H9 (cell line): ENCODE measurements around the gene KDM4F. TPM values are rescaled to one million over a fixed set of nuclear protein-coding genes. Genes with fewer than 3 reads are reported as not detected.

Source experiments
- DNase-seq: peaks from one replicate; pipeline ENCODE4 v3.0.0-alpha.2; 2017
- H2AFZ ChIP-seq: one replicate; pipeline ENCODE4 v1.6.1; 2013; ENCODE audit warnings: mild to moderate bottlenecking, low read length, control low read depth, moderate library complexity
- H2AK5ac ChIP-seq: 2 replicates; pipeline ENCODE4 v1.6.1; 2013; ENCODE audit warnings: low read length, control low read depth, mixed read lengths; ENCODE audit not compliant: insufficient read length
- H2BK120ac ChIP-seq: one replicate; pipeline ENCODE4 v1.6.1; 2013; ENCODE audit warnings: low read depth, mild to moderate bottlenecking, low read length, control low read depth, inconsistent platforms; ENCODE audit not compliant: poor library complexity, severe bottlenecking
- H2BK12ac ChIP-seq: 2 replicates; pipeline ENCODE4 v1.6.1; 2013; ENCODE audit warnings: low read length, control low read depth, mixed read lengths, low read depth; ENCODE audit not compliant: insufficient read length
- H2BK15ac ChIP-seq: 2 replicates; pipeline ENCODE4 v1.6.1; 2013; ENCODE audit warnings: low read depth, low read length, control low read depth
- H2BK20ac ChIP-seq: one replicate; pipeline ENCODE4 v1.6.1; 2013; ENCODE audit warnings: low read depth, mild to moderate bottlenecking, low read length, control low read depth, inconsistent platforms; ENCODE audit not compliant: poor library complexity, severe bottlenecking
- H2BK5ac ChIP-seq: 2 replicates; pipeline ENCODE4 v1.6.1; 2013; ENCODE audit warnings: low read length, control low read depth, mixed read lengths; ENCODE audit not compliant: insufficient read length
- H3K14ac ChIP-seq: 2 replicates; pipeline ENCODE4 v1.6.1; 2013; ENCODE audit warnings: low read length, control low read depth; ENCODE audit not compliant: insufficient read depth
- H3K18ac ChIP-seq: 2 replicates; pipeline ENCODE4 v1.6.1; 2013; ENCODE audit warnings: low read depth, mild to moderate bottlenecking, mixed read lengths, low read length, control low read depth; ENCODE audit not compliant: insufficient read length
- H3K23ac ChIP-seq: 2 replicates; pipeline ENCODE4 v1.6.1; 2013; ENCODE audit warnings: low read length, control low read depth, mixed read lengths, low read depth; ENCODE audit not compliant: insufficient read length
- H3K23me2 ChIP-seq: 2 replicates; pipeline ENCODE4 v1.6.1; 2013; ENCODE audit warnings: low read depth, mild to moderate bottlenecking, mixed read lengths, low read length, control low read depth; ENCODE audit not compliant: insufficient read length, poor library complexity, severe bottlenecking
- H3K27ac ChIP-seq: 2 replicates; pipeline ENCODE4 v1.5.1; 2013; ENCODE audit warnings: low read length, control low read depth, mixed read lengths, low read depth; ENCODE audit not compliant: insufficient read length
- H3K27me3 ChIP-seq: 2 replicates; pipeline ENCODE4 v1.6.1; 2013; ENCODE audit warnings: low read length, control low read depth, inconsistent platforms; ENCODE audit not compliant: insufficient read depth
- H3K4ac ChIP-seq: 2 replicates; pipeline ENCODE4 v1.6.1; 2013; ENCODE audit warnings: low read depth, mild to moderate bottlenecking, control low read depth, inconsistent platforms, low read length, moderate library complexity
- H3K4me1 ChIP-seq: 2 replicates; pipeline ENCODE4 v1.6.1; 2013; ENCODE audit warnings: low read length, control low read depth, inconsistent platforms; ENCODE audit not compliant: insufficient read depth
- H3K4me2 ChIP-seq: 2 replicates; pipeline ENCODE4 v1.6.1; 2013; ENCODE audit warnings: low read length, control low read depth, mixed read lengths; ENCODE audit not compliant: insufficient read length, insufficient read depth
- H3K56ac ChIP-seq: 2 replicates; pipeline ENCODE4 v1.6.1; 2013; ENCODE audit warnings: low read depth, mild to moderate bottlenecking, mixed read lengths, low read length, control low read depth; ENCODE audit not compliant: insufficient read length
- H3K79me1 ChIP-seq: 2 replicates; pipeline ENCODE4 v1.6.1; 2013; ENCODE audit warnings: low read depth, mild to moderate bottlenecking, moderate library complexity, low read length, control low read depth, inconsistent platforms; ENCODE audit not compliant: insufficient read depth, poor library complexity, severe bottlenecking
- H3K79me2 ChIP-seq: 2 replicates; pipeline ENCODE4 v1.6.1; 2013; ENCODE audit warnings: low read length, control low read depth, inconsistent platforms; ENCODE audit not compliant: insufficient read depth
- H3K9ac ChIP-seq: 2 replicates; pipeline ENCODE4 v1.6.1; 2013; ENCODE audit warnings: low read length, control low read depth, mixed read lengths; ENCODE audit not compliant: insufficient read length; ENCODE audit errors: extremely low read depth
- H3K9me3 ChIP-seq: one replicate; pipeline ENCODE4 v1.6.1; 2013; ENCODE audit warnings: low read depth, low read length, inconsistent platforms; ENCODE audit not compliant: control insufficient read depth
- H3T11ph ChIP-seq: one replicate; pipeline ENCODE4 v1.6.1; 2013; ENCODE audit warnings: mild to moderate bottlenecking, low read length, control low read depth, inconsistent platforms
- H4K20me1 ChIP-seq: one replicate; pipeline ENCODE4 v1.6.1; 2013; ENCODE audit not compliant: control insufficient read depth, insufficient read length, insufficient read depth
- H4K5ac ChIP-seq: 2 replicates; pipeline ENCODE4 v1.6.1; 2013; ENCODE audit warnings: low read depth, mild to moderate bottlenecking, mixed read lengths, low read length, control low read depth; ENCODE audit not compliant: insufficient read length
- H4K8ac ChIP-seq: replicated peaks from 2 replicates; pipeline ENCODE4 v1.6.1; 2013; ENCODE audit warnings: low read length, control low read depth, mixed read lengths, low read depth; ENCODE audit not compliant: insufficient read length
- H4K91ac ChIP-seq: 2 replicates; pipeline ENCODE4 v1.6.1; 2013; ENCODE audit warnings: low read depth, mild to moderate bottlenecking, moderate library complexity, mixed read lengths, low read length, control low read depth; ENCODE audit not compliant: insufficient read length
- H3K27ac Mint-ChIP-seq, 3 experiments: 2 replicates in 2 of 3; 3 replicates in 1 of 3; pipeline ENCODE4 v1.8.0; 2020 to 2021; ENCODE audit warnings: mixed read lengths in 3 of 3, mild to moderate bottlenecking in 1 of 3, moderate library complexity in 1 of 3
- H3K27me3 Mint-ChIP-seq: 2 replicates; pipeline ENCODE4 v1.8.0; 2021; ENCODE audit warnings: low read depth, mild to moderate bottlenecking, moderate library complexity, mixed read lengths
- H3K36me3 Mint-ChIP-seq, 3 experiments: 2 replicates in 2 of 3; 3 replicates in 1 of 3; pipeline ENCODE4 v1.8.0; 2020 to 2021; ENCODE audit warnings: low read depth in 3 of 3, mixed read lengths in 3 of 3; ENCODE audit not compliant: insufficient read depth in 1 of 3
- H3K4me1 Mint-ChIP-seq, 2 experiments: 2 replicates each; pipeline ENCODE4 v1.8.0; 2020; ENCODE audit warnings: mixed read lengths in 2 of 2
- H3K4me3 Mint-ChIP-seq, 2 experiments: 2 replicates in 1 of 2; 3 replicates in 1 of 2; pipeline ENCODE4 v1.8.0; 2020 to 2021; ENCODE audit warnings: mild to moderate bottlenecking in 2 of 2, mixed read lengths in 2 of 2, moderate library complexity in 1 of 2
- H3K9me3 Mint-ChIP-seq, 2 experiments: 2 replicates in 1 of 2; 3 replicates in 1 of 2; pipeline ENCODE4 v1.8.0; 2020; ENCODE audit warnings: mild to moderate bottlenecking in 2 of 2, mixed read lengths in 2 of 2, moderate library complexity in 1 of 2
- WGBS: extraction: QIAGEN DNeasy Blood & Tissue Kit; methylation state at CpG from one replicate; pipeline ENCODE4 v1.1.7; 2013; ENCODE audit warnings: missing lambda C conversion rate, low lambda C conversion rate, mixed read lengths; ENCODE audit not compliant: insufficient read length; ENCODE audit errors: extremely low coverage; 5-methylcytosine and 5-hydroxymethylcytosine counted together
- total RNA-seq: library from RNA; stranded (reverse); gene quantifications from 2 replicates; pipeline ENCODE4 v1.2.1, GENCODE V29; 2021
- TF ChIP-seq, protein P1 (sequence below): fragments of 200-600 bp; sonication (generic); conservative IDR thresholded peaks from 3 replicates; pipeline ENCODE4 v1.8.0; 2021; ENCODE audit warnings: antibody characterized with exemption, mild to moderate bottlenecking

The KDM4F gene
- total RNA-seq, 1 experiment from 2014 or later = not detected

DNA sequence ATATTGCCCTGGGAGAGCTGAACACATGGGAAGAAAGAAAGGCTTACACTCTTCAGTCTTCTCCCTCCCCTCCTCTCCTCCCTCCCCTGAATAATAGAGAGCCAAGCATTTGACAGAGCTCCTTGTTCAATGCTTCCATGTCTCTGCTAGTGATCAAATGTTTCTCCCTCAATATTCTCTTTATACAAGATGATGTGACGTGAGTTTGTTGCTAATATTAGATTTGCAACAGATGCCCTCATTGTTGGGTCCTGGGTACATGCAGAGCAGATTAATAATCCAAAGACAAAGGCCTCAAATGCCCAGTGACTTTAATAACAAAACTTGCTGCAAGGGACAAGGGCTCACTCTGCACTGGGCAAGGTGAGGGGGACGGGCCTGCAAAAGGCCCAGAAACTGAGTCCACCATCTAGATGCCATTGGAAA is 33.4 kb downstream of the KDM4F start:
- H4K91ac ChIP-seq = no peak overlapping the region
- H3K36me3 Mint-ChIP-seq = no peaks in the 10 kb centered on the region
- H3K27me3 ChIP-seq = no peaks in the 10 kb centered on the region
- no peaks in the 10 kb centered on the region for H3K79me1 ChIP-seq
- H4K5ac ChIP-seq = no peak overlapping the region
- no peaks in the 10 kb centered on the region for H3K9me3 ChIP-seq
- H3K4me1 ChIP-seq = peaks cover 3% of the 10 kb centered on the region; the same call in 1 of the 2 replicates
- H3K14ac ChIP-seq = no peak overlapping the region
- peaks cover 27% of the 10 kb centered on the region for H3K27me3 Mint-ChIP-seq
- H3K18ac ChIP-seq = no peak overlapping the region
- no peak overlapping the region for H3K4me3 Mint-ChIP-seq
- H3K23ac ChIP-seq = no peak overlapping the region
- no peak overlapping the region for H3K4ac ChIP-seq
- DNase-seq = no peak
- no peak overlapping the region for H3K27ac ChIP-seq
- H2BK20ac ChIP-seq = no peak overlapping the region
- no CpG with 5 or more reads among the region's 2 CpGs for WGBS
- H3K9ac ChIP-seq = no peak overlapping the region
- H4K8ac ChIP-seq = no peak overlapping the region
- H3K9me3 Mint-ChIP-seq = no peaks in the 10 kb centered on the region
- peaks cover 6 to 8% of the 10 kb centered on the region in 2 experiments for H3K4me1 Mint-ChIP-seq
- H3K56ac ChIP-seq = no peak overlapping the region
- H2AFZ ChIP-seq = no peak overlapping the region
- no peaks in the 10 kb centered on the region for H3K23me2 ChIP-seq
- H2BK120ac ChIP-seq = no peak overlapping the region
- TF ChIP-seq, protein P1, sequence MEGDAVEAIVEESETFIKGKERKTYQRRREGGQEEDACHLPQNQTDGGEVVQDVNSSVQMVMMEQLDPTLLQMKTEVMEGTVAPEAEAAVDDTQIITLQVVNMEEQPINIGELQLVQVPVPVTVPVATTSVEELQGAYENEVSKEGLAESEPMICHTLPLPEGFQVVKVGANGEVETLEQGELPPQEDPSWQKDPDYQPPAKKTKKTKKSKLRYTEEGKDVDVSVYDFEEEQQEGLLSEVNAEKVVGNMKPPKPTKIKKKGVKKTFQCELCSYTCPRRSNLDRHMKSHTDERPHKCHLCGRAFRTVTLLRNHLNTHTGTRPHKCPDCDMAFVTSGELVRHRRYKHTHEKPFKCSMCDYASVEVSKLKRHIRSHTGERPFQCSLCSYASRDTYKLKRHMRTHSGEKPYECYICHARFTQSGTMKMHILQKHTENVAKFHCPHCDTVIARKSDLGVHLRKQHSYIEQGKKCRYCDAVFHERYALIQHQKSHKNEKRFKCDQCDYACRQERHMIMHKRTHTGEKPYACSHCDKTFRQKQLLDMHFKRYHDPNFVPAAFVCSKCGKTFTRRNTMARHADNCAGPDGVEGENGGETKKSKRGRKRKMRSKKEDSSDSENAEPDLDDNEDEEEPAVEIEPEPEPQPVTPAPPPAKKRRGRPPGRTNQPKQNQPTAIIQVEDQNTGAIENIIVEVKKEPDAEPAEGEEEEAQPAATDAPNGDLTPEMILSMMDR = no peak
- no peak overlapping the region for H3T11ph ChIP-seq
- H2BK15ac ChIP-seq = no peak overlapping the region
- H2AK5ac ChIP-seq = no peak overlapping the region
- no peak overlapping the region for H2BK12ac ChIP-seq
- no peaks in the 10 kb centered on the region for H4K20me1 ChIP-seq
- H3K79me2 ChIP-seq = no peaks in the 10 kb centered on the region
- no peak overlapping the region for H3K27ac Mint-ChIP-seq
- H3K4me2 ChIP-seq = no peak overlapping the region
- H2BK5ac ChIP-seq = no peak overlapping the region
